ENCODE measurements around the gene GGT5. TPM values are rescaled to one million over a fixed set of nuclear protein-coding genes. Genes with fewer than 3 reads are reported as not detected.
"Not testable (repeated sequence)": the region's sequence is repeated elsewhere in the genome, so short reads cannot be mapped to it uniquely, and the experiment has no call there.

The GGT5 gene
- polyA plus RNA-seq, 4 donors: 0.67 to 31.2 (median 10.0) TPM

DNA sequence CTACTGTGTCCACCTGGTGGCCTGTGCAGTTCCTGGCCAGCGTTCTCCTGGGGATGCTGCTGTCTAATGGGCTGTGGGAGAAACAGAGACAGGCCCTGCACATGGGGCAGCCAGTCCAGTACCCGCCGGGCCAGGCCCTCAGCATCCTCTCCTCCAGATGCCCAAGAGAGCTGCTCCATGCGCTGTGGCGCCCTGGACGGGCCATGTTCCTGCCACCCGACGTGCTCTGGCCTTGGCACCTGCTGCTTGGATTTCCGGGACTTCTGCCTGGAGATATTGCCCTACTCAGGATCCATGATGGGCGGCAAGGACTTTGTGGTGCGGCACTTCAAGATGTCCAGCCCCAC lies 62.0 kb downstream of the GGT5 start:
- 76 to 92% (median 86%) methylated on average over 10 to 11 of the region's 11 CpGs for WGBS, 3 donors
- Histone ChIP-seq H3K36me3 (ENCODE audit: control insufficient read depth in 3 of 3, insufficient read depth in 2 of 3, low read depth in 1 of 3, low read length in 3 of 3) (peaks cover 2 to 58% (median 4%) of the 10 kb centered on the region in 3 donors), H3K4me1 (ENCODE audit: control insufficient read depth in 3 of 3, insufficient read depth in 2 of 3, low read depth in 1 of 3, low read length in 2 of 3) (peaks cover 0 to 18% (median 4%) of the 10 kb centered on the region in 3 donors)
- not testable (repeated sequence) for H3K4me3 ChIP-seq (ENCODE audit: low read depth in 1 of 3, low read length in 3 of 3); H3K9me3 ChIP-seq (ENCODE audit: control insufficient read depth in 2 of 2, insufficient read depth in 1 of 2, low read depth in 1 of 2, low read length in 1 of 2); H3K27ac ChIP-seq (ENCODE audit: low read depth in 1 of 3, low read length in 2 of 3); H3K27me3 ChIP-seq (ENCODE audit: control insufficient read depth in 3 of 3, insufficient read depth in 3 of 3, low read length in 3 of 3); DNase-seq; FAIRE-seq

DNA sequence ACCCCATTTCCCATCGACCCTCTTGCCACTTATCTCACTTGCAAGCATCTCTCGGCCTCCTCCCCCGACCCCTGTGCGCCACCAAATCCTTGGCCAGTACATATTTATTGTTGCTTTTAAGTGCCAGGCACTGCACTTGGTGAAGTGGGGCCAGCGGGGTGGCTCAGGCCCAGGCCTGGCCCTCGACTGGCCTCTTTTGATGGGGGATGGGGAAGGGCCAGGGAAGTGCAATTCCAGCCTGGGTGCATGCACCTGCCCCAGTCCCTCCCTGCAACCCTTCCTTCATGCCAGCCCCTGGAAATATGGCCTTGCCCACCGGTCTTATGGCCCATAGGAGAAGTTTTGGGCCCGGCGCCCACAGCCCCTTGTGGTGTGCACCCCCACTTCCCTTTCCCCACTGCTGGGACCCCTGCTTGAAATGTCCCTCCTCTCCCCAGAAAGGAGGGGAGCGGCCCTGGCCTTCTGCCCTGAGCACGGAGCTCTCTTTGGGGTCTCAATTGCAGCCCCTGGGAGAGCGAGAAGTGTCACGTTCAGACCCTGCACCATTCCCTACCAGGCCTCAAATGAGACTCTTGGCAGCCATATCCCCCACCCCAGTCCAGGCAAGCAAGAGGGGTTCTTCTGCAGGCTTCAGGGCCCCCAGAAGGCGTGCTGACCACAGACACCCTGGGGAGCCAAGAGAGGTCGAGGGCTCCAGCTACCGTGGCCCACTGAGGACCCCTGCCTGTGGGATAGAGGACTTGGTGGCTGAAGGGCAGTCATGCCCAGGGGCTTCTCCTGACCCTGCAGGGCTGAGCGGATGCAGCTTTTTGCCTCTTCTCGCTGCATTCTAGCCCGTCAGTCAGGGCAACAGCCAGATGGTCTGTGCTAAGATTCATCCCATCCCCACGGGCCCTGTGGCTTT lies 62.6 kb downstream of the GGT5 start:
- DNase-seq: no peak
- Histone ChIP-seq H3K9me3 (ENCODE audit: control insufficient read depth in 2 of 2, insufficient read depth in 1 of 2, low read depth in 1 of 2, low read length in 1 of 2) (no peaks in the 10 kb centered on the region), H3K36me3 (ENCODE audit: control insufficient read depth in 3 of 3, insufficient read depth in 2 of 3, low read depth in 1 of 3, low read length in 3 of 3) (peaks cover 2 to 62% (median 4%) of the 10 kb centered on the region in 3 donors), H3K4me1 (ENCODE audit: control insufficient read depth in 3 of 3, insufficient read depth in 2 of 3, low read depth in 1 of 3, low read length in 2 of 3) (peaks cover 0 to 18% (median 4%) of the 10 kb centered on the region in 3 donors), H3K27ac (ENCODE audit: low read depth in 1 of 3, low read length in 2 of 3) (no peak overlapping the region), H3K4me3 (ENCODE audit: low read depth in 1 of 3, low read length in 3 of 3) (no peak overlapping the region), H3K27me3 (ENCODE audit: control insufficient read depth in 3 of 3, insufficient read depth in 3 of 3, low read length in 3 of 3) (no peaks in the 10 kb centered on the region)
- no peak for FAIRE-seq
- 75 to 82% (median 76%) methylated on average over 19 to 20 of the region's 20 CpGs for WGBS, 3 donors

DNA sequence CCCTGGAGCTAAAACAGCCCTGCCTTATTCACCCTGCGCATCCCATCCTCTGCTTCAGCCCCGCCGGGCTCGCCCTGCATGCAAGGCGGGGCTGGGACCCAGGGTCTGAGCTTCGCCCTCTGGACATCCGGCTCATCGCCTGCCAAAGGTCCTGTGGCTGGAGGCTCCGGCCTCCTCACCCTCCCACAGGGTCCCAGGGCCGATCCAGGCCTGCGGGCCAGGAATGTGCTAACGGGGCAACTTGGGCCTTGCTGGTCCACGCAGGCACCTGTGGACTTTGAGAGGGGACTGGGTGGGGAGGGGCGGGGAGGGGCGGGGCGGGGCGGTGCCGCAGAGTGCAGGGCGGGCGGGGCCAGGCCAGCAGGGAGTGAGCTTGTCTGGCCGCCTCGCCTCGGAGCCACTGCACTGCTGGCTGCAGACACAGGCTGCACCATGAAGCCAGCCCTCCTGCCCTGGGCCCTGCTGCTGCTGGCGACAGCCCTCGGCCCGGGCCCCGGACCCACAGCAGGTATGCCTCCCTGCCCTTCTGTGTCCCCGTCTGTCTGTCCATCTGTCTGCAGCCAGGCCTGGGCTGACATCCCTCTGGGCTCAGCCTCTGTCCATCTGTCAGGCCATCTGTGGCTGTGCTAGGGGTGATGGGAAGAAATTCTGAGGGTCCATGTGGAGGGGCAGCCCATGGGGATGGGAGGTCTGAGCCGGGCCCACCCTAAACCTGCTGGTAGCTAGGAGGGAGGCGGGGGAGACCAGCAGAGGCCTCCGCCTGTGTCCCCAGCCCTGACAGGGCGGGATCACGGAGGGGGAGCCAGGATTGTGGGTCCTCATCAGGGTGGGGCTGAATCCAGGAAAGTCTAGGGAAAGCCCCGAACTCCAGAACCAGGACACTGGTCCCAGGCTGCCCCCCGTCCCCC lies 63.5 kb downstream of the GGT5 start, which contains the start of gene SUSD2:
SUSD2 (plus strand) TSS at position 400 of the 908 bp plus-strand sequence; CDS start at position 433, 33 bp downstream.
- H3K36me3 ChIP-seq (ENCODE audit: control insufficient read depth in 3 of 3, insufficient read depth in 2 of 3, low read depth in 1 of 3, low read length in 3 of 3): peaks cover 2 to 62% (median 4%) of the 10 kb centered on the region in 3 donors
- WGBS, 3 donors: 23 to 46% (median 43%) methylated on average over 24 to 35 of the region's 35 CpGs
- peaks cover 0 to 18% (median 4%) of the 10 kb centered on the region in 3 donors for H3K4me1 ChIP-seq (ENCODE audit: control insufficient read depth in 3 of 3, insufficient read depth in 2 of 3, low read depth in 1 of 3, low read length in 2 of 3)
- no peaks in the 10 kb centered on the region for H3K27me3 ChIP-seq (ENCODE audit: control insufficient read depth in 3 of 3, insufficient read depth in 3 of 3, low read length in 3 of 3)
- no peaks in the 10 kb centered on the region for H3K9me3 ChIP-seq (ENCODE audit: control insufficient read depth in 2 of 2, insufficient read depth in 1 of 2, low read depth in 1 of 2, low read length in 1 of 2)
- FAIRE-seq (no peak), DNase-seq (peak; percentile 78 to 88)
- H3K4me3 ChIP-seq (ENCODE audit: low read depth in 1 of 3, low read length in 3 of 3): peak within 1 kb of the TSS in 2 of 3 donors; percentile 10 to 35
- H3K27ac ChIP-seq (ENCODE audit: low read depth in 1 of 3, low read length in 2 of 3): peak within 1 kb of the TSS in 2 of 3 donors; percentile 15 to 69

DNA sequence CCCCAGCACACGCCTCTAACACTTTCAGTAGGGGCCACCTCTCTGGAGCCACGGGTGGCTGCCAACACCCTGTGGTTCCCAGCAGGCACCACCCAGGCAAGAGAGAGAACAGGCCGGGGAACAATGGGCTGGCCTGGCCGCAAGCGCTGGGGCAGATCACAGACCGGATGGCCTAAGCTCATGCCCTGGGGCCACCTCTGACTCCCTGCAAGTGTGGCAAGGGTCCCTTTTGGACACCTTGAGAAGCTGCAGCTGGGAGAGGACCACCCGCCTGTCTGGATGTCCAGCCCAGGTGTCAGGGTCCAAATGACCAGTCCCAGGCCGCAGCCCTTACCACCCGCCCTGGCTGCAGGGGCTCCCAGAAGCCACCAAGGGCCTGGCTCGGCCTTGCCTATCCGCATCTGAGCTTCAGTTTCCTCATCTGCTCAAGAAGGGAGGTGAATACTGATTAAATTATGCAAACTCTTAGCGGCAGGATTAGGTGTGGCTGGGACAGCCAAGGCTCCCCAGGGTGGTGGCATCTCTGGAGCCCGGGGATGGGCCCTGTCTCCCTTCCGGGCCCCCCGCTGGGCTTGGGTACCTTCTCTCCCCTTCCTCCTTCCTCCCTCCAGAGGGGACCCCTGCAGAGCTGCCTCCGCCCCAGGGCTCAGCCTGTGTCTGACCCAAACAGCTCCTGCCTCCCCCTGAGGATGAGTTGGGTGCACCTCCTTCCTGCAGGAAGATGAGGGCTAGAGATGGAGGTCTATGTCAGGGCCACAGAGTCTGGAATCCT lies 64.4 kb downstream of the GGT5 start:
- Histone ChIP-seq H3K27ac (ENCODE audit: low read depth in 1 of 3, low read length in 2 of 3) (peak overlapping the region in 2 of 3 donors; percentile 15 to 51), H3K27me3 (ENCODE audit: control insufficient read depth in 3 of 3, insufficient read depth in 3 of 3, low read length in 3 of 3) (no peaks in the 10 kb centered on the region), H3K4me3 (ENCODE audit: low read depth in 1 of 3, low read length in 3 of 3) (no peak overlapping the region), H3K9me3 (ENCODE audit: control insufficient read depth in 2 of 2, insufficient read depth in 1 of 2, low read depth in 1 of 2, low read length in 1 of 2) (no peaks in the 10 kb centered on the region), H3K36me3 (ENCODE audit: control insufficient read depth in 3 of 3, insufficient read depth in 2 of 3, low read depth in 1 of 3, low read length in 3 of 3) (peaks cover 4 to 63% (median 4%) of the 10 kb centered on the region in 3 donors), H3K4me1 (ENCODE audit: control insufficient read depth in 3 of 3, insufficient read depth in 2 of 3, low read depth in 1 of 3, low read length in 2 of 3) (peaks cover 0 to 18% (median 4%) of the 10 kb centered on the region in 3 donors)
- 81 to 86% (median 82%) methylated on average over 16 of the region's 16 CpGs for WGBS, 3 donors
- no peak for FAIRE-seq
- peak in 1 of 2 donors; percentile 11 for DNase-seq

DNA sequence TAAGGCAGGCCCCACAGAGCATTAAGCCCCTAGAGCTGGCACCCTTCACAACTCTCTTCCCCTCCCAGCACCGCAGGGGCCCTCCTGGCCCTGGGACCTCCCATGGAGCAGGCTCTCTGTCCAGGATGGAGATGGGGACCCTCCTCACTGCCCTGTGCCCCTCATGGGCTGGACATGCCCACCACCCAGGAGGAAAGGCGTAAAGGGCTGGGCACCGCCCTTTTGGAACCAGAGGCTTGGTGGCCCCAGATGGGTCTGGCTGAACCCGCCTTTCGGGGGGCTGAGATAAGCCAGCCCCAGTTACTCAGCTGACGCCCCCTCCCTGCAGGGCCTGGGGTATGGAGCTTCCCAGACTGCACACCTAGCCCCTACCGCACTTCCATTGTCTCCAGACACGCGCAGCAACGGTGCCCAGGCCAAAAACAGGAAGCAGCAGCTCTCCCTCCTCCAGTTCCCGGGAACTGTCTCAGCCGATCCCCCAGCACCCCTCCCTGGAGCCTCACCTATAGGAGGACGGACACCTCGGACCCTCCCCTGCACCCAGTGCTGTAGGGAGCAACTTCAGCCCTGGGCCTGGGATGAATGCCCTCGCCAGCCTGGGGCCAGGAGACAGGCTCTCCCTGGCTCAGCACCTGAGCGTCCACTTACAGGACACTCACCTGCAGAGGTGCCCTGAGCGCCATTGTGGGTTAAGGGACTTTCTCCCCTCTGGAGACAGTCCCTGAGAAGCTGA lies 65.2 kb downstream of the GGT5 start:
- Histone ChIP-seq H3K27me3 (ENCODE audit: control insufficient read depth in 3 of 3, insufficient read depth in 3 of 3, low read length in 3 of 3) (no peaks in the 10 kb centered on the region), H3K9me3 (ENCODE audit: control insufficient read depth in 2 of 2, insufficient read depth in 1 of 2, low read depth in 1 of 2, low read length in 1 of 2) (no peaks in the 10 kb centered on the region), H3K27ac (ENCODE audit: low read depth in 1 of 3, low read length in 2 of 3) (no peak overlapping the region), H3K4me1 (ENCODE audit: control insufficient read depth in 3 of 3, insufficient read depth in 2 of 3, low read depth in 1 of 3, low read length in 2 of 3) (peaks cover 0 to 18% (median 4%) of the 10 kb centered on the region in 3 donors), H3K4me3 (ENCODE audit: low read depth in 1 of 3, low read length in 3 of 3) (no peak overlapping the region), H3K36me3 (ENCODE audit: control insufficient read depth in 3 of 3, insufficient read depth in 2 of 3, low read depth in 1 of 3, low read length in 3 of 3) (peaks cover 4 to 64% (median 4%) of the 10 kb centered on the region in 3 donors)
- DNase-seq: no peak
- FAIRE-seq: no peak
- WGBS, 3 donors: 84 to 89% (median 88%) methylated on average over 16 to 17 of the region's 17 CpGs

DNA sequence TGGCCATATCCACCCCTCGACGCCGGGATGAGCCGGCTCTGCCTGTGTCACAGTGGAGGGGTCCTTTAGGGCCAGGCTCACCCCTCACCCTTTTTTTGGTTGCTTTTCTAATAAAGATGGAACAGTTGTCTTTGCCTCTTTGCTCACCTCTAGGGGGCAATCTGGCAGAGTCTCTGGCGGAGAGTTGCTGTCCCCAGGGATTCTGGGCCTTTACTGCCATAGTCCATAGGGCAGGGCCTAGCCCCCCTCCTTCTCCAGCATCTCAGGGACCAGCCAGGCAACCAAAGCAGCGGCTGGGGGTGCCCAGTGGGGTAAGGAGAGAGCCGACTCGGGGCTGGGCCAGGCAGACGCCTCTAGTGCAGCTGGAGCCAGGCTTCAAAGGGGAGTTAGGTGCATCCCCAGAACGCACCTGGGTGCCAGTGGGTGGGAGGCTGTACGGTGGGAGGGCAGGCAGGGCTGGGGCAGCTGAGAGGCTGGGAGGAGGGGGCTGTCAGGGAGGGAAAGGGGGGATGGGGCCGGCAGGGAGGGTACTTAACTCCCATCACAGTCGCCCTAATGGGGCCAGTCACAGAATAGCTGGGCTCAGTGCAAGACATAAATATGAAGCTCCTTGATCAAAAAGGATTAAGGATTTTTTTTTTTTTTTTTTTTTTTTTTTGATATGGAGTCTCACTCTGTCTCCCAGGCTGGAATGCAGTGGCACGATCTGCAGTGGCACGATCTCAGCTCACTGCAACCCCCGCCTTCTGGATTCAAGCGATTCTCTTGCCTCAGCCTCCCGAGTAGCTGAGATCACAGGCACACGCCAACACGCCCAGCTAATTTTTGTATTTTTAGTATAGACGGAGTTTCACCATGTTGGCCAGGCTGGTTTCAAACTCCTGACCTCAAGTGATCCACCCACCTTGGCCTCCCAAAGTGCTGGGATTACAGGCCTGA lies 66.1 kb downstream of the GGT5 start:
- Histone ChIP-seq H3K4me1 (ENCODE audit: control insufficient read depth in 3 of 3, insufficient read depth in 2 of 3, low read depth in 1 of 3, low read length in 2 of 3) (peaks cover 0 to 18% (median 4%) of the 10 kb centered on the region in 3 donors), H3K4me3 (ENCODE audit: low read depth in 1 of 3, low read length in 3 of 3) (no peak overlapping the region), H3K9me3 (ENCODE audit: control insufficient read depth in 2 of 2, insufficient read depth in 1 of 2, low read depth in 1 of 2, low read length in 1 of 2) (no peaks in the 10 kb centered on the region), H3K27me3 (ENCODE audit: control insufficient read depth in 3 of 3, insufficient read depth in 3 of 3, low read length in 3 of 3) (no peaks in the 10 kb centered on the region), H3K36me3 (ENCODE audit: control insufficient read depth in 3 of 3, insufficient read depth in 2 of 3, low read depth in 1 of 3, low read length in 3 of 3) (peaks cover 4 to 64% (median 7%) of the 10 kb centered on the region in 3 donors), H3K27ac (ENCODE audit: low read depth in 1 of 3, low read length in 2 of 3) (no peak overlapping the region)
- WGBS, 3 donors: 81 to 88% (median 84%) methylated on average over 21 of the region's 21 CpGs
- no peak for FAIRE-seq
- no peak for DNase-seq

DNA sequence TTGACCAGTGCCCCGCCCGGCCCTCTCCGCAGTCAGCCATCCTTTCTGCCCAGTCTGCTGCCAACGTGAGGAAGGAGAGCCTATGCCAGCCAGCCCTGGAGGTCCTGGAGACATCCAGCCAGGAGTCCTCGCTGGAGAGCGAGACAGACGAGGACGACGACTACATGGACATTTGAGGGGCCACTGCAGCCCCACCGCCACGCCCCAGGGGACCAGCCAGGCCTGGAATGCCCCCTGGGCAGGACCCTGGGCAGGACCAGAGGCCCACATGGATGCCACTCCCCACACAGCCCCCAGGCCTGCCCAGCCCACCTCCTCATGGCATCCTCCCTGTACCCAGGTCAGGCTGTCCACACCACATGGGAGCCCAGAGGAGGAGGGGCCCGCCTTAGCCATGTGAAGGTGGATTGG lies 66.9 kb downstream of the GGT5 start:
- no peak overlapping the region for H3K27ac ChIP-seq (ENCODE audit: low read depth in 1 of 3, low read length in 2 of 3)
- no peaks in the 10 kb centered on the region for H3K9me3 ChIP-seq (ENCODE audit: control insufficient read depth in 2 of 2, insufficient read depth in 1 of 2, low read depth in 1 of 2, low read length in 1 of 2)
- 92 to 95% (median 93%) methylated on average over 10 to 12 of the region's 12 CpGs for WGBS, 3 donors
- no peak for FAIRE-seq
- H3K4me1 ChIP-seq (ENCODE audit: control insufficient read depth in 3 of 3, insufficient read depth in 2 of 3, low read depth in 1 of 3, low read length in 2 of 3): peaks cover 0 to 18% (median 4%) of the 10 kb centered on the region in 3 donors
- no peak overlapping the region for H3K4me3 ChIP-seq (ENCODE audit: low read depth in 1 of 3, low read length in 3 of 3)
- peaks cover 6 to 68% (median 11%) of the 10 kb centered on the region in 3 donors for H3K36me3 ChIP-seq (ENCODE audit: control insufficient read depth in 3 of 3, insufficient read depth in 2 of 3, low read depth in 1 of 3, low read length in 3 of 3)
- DNase-seq: no peak
- no peaks in the 10 kb centered on the region for H3K27me3 ChIP-seq (ENCODE audit: control insufficient read depth in 3 of 3, insufficient read depth in 3 of 3, low read length in 3 of 3)

Data from small intestine (tissue), 7 donors.